Right ventricle myocardium superior (tissue), 1 donor: Measurements from ENCODE around the gene FUT8. TPM values are rescaled to one million over a fixed set of nuclear protein-coding genes. Genes with fewer than 3 reads are reported as not detected.
A peak's percentile ranks its signal among the peaks of the same experiment; 100 is the strongest.

ENCODE experiments used
- ATAC-seq: fragments of 200-7000 bp; cut with Tn5 transposase; one replicate; pipeline ENCODE4 v1.9.1; 2020; ENCODE audit warnings: mild to moderate bottlenecking; ENCODE audit not compliant: poor library complexity
- DNase-seq: peaks from one replicate; pipeline ENCODE4 v3.0.0-alpha.2; 2020
- intact Hi-C: fragments of 100-400 bp; cut with DNase I; formaldehyde crosslinking; loops from one replicate; pipeline ENCODE4 v1.11.2; 2022
- total RNA-seq: library from RNA; stranded (reverse); fragmentation: NEBNext Ultra II Directional; extraction: Animal tissue kit (Norgen Biotek cat#: 25700); gene quantifications from one replicate; pipeline ENCODE4 v1.2.1, GENCODE V29; 2021
- donor health status: DM: no; HTN: yes; CAD: no; lungs with severe emphysema.

The FUT8 gene
- total RNA-seq, 1 donor from 2014 or later = 9.9 TPM

DNA sequence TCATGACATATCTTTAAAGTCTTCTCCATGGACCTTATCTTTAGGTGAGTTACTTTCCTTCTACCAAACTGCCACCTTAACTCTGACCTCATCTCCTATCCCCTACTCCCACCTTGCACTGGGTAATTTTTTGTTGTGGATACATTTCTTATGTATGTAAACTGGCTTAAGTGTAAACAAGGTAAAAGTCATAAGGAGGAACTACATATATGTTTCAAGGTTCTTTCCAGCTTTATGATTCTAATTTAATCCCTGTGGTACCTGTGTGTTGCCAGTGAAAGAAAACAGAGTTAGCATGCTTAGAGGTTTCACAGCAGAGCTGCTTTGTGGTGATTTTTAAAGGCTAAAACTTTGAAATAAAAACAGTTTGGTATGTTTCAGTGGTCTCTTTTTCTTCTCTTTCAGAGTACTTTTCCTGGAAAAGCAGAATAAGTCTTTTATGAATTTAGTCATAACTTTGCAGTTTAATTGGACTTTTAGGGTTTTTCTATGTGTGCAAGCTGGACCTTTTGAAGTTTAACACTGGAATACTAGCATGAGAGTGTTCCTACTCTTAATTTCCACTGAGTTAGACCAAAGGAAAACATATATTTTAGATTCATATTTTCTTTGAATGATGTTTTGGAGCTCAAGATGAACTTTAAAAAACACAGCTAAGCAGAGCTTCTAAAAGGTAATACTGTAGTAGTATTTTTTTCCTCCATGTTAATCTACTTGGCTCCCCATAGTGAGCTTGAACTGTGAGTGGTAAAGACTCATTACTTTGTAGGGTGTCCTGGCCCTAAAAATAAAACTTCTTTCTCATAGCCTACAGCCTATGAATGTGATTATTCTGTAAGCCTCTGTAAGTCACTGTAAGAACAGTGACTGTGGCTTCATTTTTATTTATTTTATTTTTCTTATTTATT lies 105.4 kb downstream of the FUT8 start:
- intact Hi-C loops = no loop called here

GRCh38 chr14:65528069-65528468 lies 115.5 kb downstream of the FUT8 start:
- ATAC-seq (no peak), DNase-seq (no peak)
- intact Hi-C loops = no loop called here

More for the DNA sequence above, 105.4 kb downstream of the FUT8 start:
- ATAC-seq (no peak), DNase-seq (no peak)

- intact Hi-C loops = no loop called here
Observed at GRCh38 chr14:65531148-65531547, 118.6 kb downstream of the FUT8 start.

GRCh38 chr14:65533736-65534404 lies 121.3 kb downstream of the FUT8 start:
- intact Hi-C loops = no loop called here
- ATAC-seq (no peak), DNase-seq (no peak)

More at GRCh38 chr14:65531148-65531547, 118.6 kb downstream of the FUT8 start:
- DNase-seq (no peak), ATAC-seq (no peak)

- ATAC-seq (no peak), DNase-seq (no peak)
- intact Hi-C loops = no loop called here
Observed at GRCh38 chr14:65536781-65537423, 124.4 kb downstream of the FUT8 start.

GRCh38 chr14:65548878-65549277 lies 136.3 kb downstream of the FUT8 start:
- intact Hi-C loops = no loop called here
- DNase-seq (no peak), ATAC-seq (no peak)

DNA sequence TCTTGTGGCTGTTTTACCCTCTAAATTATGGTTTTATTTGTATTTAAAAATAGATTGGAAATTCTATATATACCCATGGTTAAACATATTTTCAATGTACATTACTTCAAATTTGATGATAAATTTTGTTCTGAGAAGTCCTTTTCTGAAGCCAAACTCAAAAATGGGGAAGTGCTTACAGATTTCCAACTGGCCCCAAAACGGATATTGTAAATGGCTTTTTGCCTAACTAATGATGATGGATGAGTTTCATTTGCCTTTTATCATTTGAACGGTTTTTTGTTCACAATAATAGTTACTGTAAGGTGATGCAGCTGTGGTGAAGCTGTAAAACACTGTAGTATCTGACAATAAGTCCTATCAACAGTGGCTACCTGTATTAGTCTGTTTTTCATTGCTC lies 136.9 kb downstream of the FUT8 start:
- intact Hi-C loops = no loop called here
- no peak for ATAC-seq
- DNase-seq = no peak

- no peak for DNase-seq
- no peak for ATAC-seq
- intact Hi-C loops = no loop called here
Observed at GRCh38 chr14:65550779-65551643, 138.5 kb downstream of the FUT8 start.

GRCh38 chr14:65552724-65553123 lies 140.2 kb downstream of the FUT8 start:
- DNase-seq (no peak), ATAC-seq (no peak)
- intact Hi-C loops = no loop called here

GRCh38 chr14:65554837-65555236 lies 142.3 kb downstream of the FUT8 start:
- ATAC-seq (no peak), DNase-seq (no peak)
- intact Hi-C loops = no loop called here

GRCh38 chr14:65555358-65555757 lies 142.8 kb downstream of the FUT8 start:
- no peak for ATAC-seq
- intact Hi-C loops = no loop called here

GRCh38 chr14:65558363-65558762 lies 145.8 kb downstream of the FUT8 start:
- peak; percentile 38 for ATAC-seq
- intact Hi-C loops = no loop called here
- no peak for DNase-seq

More at GRCh38 chr14:65555358-65555757, 142.8 kb downstream of the FUT8 start:
- no peak for DNase-seq

- ATAC-seq = no peak
- DNase-seq = no peak
- intact Hi-C loops = no loop called here
Observed at GRCh38 chr14:65560340-65561027, 148.0 kb downstream of the FUT8 start.

DNA sequence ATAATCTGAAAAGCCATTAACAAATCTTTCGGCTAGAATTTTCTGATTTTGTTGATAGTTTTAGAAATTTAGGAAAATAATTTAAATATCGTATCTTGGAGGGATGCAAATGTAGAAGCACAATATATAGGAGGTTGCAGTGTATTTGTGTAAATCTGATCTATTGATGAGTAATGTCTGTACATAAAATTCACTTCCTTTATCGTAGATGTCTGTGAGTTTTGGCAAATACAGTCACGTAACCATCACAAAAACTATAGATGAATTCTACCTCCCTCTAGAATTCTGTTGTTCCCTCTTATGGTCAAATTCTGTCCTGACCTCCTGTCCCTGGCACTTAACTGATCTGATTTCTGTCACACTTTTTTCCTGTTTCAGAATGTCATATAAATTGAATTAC lies 151.8 kb downstream of the FUT8 start:
- intact Hi-C loops = no loop called here
- ATAC-seq (no peak), DNase-seq (no peak)

DNA sequence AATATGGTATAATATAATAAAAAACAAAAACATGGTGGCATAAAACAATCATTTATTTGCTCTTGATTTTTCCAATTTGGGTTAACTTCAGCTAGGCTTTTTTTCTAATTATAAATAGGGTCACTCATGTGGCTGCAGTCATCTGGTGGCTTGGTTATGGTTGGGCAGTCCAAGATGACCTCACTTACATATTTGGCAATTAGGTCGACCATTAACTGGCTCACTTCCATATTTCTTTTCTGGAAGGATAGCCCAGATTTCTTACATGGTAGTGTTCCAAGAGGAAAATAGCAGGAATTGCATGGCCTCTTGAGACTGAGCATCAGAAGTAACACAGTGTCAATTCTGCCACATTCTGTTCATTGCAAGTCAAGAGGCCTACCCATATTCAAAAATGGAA lies 153.4 kb downstream of the FUT8 start:
- no peak for DNase-seq
- peak; percentile 34 for ATAC-seq
- intact Hi-C loops = no loop called here

DNA sequence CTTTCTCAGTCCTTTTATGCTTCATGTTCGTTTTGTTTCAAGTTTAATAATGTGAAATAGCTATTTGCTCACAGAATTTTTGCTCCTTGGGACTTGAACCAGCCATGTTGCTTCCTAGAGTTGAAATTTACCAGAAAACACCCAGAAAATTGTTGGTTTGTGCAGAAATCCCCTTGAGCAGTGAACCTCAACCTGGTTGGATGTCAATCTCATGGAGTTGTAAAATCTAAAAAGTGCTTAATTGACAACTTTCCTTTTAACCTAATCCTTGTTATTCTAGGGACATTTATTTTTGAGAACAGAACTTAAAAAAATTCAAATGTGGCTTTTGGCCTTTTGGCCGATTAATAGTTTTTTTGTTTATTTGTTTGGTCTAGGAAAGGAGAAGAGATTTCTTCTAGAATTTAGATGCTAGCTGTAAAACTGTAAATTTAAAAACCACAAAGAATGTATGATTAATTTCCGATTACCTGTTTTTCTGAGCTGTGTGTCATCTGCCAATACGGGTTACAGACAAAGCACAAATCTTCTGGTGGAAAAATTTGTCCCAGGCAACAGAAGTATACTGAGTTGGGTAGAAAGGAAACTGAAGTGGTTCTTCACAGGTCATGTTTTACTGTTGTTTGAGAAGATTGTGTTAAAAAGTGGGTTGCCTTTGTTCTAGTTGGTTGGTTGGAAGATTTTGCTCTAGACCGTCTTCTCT lies 154.4 kb downstream of the FUT8 start:
- intact Hi-C loops = no loop called here
- ATAC-seq (no peak), DNase-seq (no peak)

DNA sequence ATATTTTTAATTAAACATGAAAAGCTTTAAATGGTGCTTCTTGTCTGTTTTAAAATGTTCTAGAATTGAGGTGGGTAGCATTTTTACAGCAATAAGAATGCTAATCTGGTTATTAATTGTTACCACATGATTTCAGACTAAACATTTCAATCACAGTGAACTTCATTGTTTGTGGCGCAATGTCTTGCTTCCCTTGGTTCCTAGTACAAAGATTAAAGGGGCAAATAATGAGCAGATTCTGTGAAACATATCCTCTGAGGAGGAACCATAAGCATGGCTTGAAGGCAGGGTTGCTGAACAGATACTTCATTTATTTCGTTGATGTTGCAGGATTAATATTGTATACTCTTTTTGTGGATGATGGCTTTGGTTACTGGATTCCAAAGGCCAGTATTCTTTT lies 162.1 kb downstream of the FUT8 start:
- intact Hi-C loops = no loop called here

DNA sequence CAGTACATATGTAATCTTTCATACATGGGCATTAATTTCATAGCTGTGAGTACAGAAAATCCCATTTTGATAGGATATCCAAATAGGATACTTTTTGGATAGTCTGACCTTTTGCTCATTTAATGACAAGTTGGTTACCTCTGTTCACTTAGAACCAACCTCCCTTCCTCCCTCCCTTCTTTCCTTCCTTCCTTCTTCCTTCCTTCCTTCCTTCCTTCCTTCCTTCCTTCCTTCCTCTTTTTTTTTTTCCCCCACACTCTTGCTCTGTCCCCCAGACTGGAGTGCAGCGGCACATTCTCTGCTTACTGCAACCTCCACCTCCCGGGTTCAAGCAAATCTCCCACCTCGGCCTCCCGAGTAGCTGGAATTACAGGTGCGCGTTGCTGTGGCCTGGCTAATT lies 162.9 kb downstream of the FUT8 start:
- no peak for DNase-seq
- ATAC-seq = no peak
- intact Hi-C loops = no loop called here

More for the DNA sequence above, 162.1 kb downstream of the FUT8 start:
- DNase-seq = no peak
- ATAC-seq = no peak
